Ascending aorta (tissue), 2 donors: ENCODE results near the gene DCANP1. TPM values are rescaled to one million over a fixed set of nuclear protein-coding genes. Genes with fewer than 3 reads are reported as not detected.

ENCODE experiments used
- DNase-seq, 2 donors: peaks; one replicate each; pipeline ENCODE4 v3.0.0-alpha.2; 2019; ENCODE audit warnings: low spot score in 2 of 2
- H3K27ac ChIP-seq, 2 donors: fragments of 200-600 bp; sonication (generic); one replicate each; pipeline ENCODE4 v1.5.1; 2016 to 2017; ENCODE audit warnings: mild to moderate bottlenecking in 1 of 2
- H3K27me3 ChIP-seq: fragments of 200-600 bp; sonication (generic); one replicate; pipeline ENCODE4 v1.5.1; 2017
- H3K36me3 ChIP-seq, 2 donors: fragments of 200-600 bp; sonication (generic); one replicate each; pipeline ENCODE4 v1.5.1; 2016
- H3K4me1 ChIP-seq, 2 donors: fragments of 200-600 bp; sonication (generic); one replicate each; pipeline ENCODE4 v1.5.1; 2016 to 2017; ENCODE audit warnings: mild to moderate bottlenecking in 1 of 2
- H3K4me3 ChIP-seq, 2 donors: fragments of 200-600 bp; sonication (generic); one replicate each; pipeline ENCODE4 v1.5.1; 2016 to 2017; ENCODE audit warnings: mild to moderate bottlenecking in 1 of 2
- H3K9me3 ChIP-seq, 2 donors: fragments of 200-600 bp; sonication (generic); one replicate each; pipeline ENCODE4 v1.5.1; 2016
- CTCF ChIP-seq, 3 experiments: fragments of 200-600 bp in 2 of 3; fragments of 450-650 bp in 1 of 3; sonication (generic) in 2 of 3; IDR thresholded peaks; one replicate each; pipeline ENCODE4 v1.5.1; 2016 to 2019; ENCODE audit warnings: antibody characterized with exemption in 3 of 3, mild to moderate bottlenecking in 1 of 3, moderate library complexity in 1 of 3
- intact Hi-C: fragments of 100-400 bp; cut with DNase I; formaldehyde crosslinking; loops from one replicate; pipeline ENCODE4 v1.15.1; 2023
- total RNA-seq: library from RNA; depleted of rRNA; stranded (reverse); fragments of >200 nt; gene quantifications from one replicate; pipeline ENCODE4 v1.1.0, GENCODE V29; 2016

Gene DCANP1
- total RNA-seq, 1 donor from 2014 or later = not detected

GRCh38 chr5:135449644-135450043 is 2.5 kb upstream of the DCANP1 start:
- H3K4me3 ChIP-seq = no peak overlapping the region
- intact Hi-C loops = no loop called here
- H3K27me3 ChIP-seq = no peaks in the 10 kb centered on the region
- H3K4me1 ChIP-seq = no peaks in the 10 kb centered on the region
- no peaks in the 10 kb centered on the region for H3K9me3 ChIP-seq
- DNase-seq = no peak
- no peaks in the 10 kb centered on the region for H3K36me3 ChIP-seq
- no peak overlapping the region for H3K27ac ChIP-seq
- TF ChIP-seq CTCF (IDR thresholded peaks at IDR 0.05) = no peak

- peak in 1 of 2 donors; percentile 28 for DNase-seq
- no peak for TF ChIP-seq CTCF (IDR thresholded peaks at IDR 0.05)
Observed at GRCh38 chr5:135448791-135449507, 1.8 kb upstream of the DCANP1 start.

GRCh38 chr5:135448071-135448739 is 1.1 kb upstream of the DCANP1 start:
- Histone ChIP-seq H3K9me3 (no peaks in the 10 kb centered on the region), H3K27me3 (no peaks in the 10 kb centered on the region), H3K4me3 (no peak overlapping the region), H3K4me1 (no peaks in the 10 kb centered on the region), H3K27ac (no peak overlapping the region), H3K36me3 (no peaks in the 10 kb centered on the region)
- peak in 1 of 2 donors; percentile 42 for DNase-seq
- intact Hi-C loops = no loop called here
- TF ChIP-seq CTCF (IDR thresholded peaks at IDR 0.05) = no peak

More at GRCh38 chr5:135448791-135449507, 1.8 kb upstream of the DCANP1 start:
- Histone ChIP-seq H3K36me3 (no peaks in the 10 kb centered on the region), H3K4me1 (no peaks in the 10 kb centered on the region), H3K27ac (no peak overlapping the region), H3K27me3 (no peaks in the 10 kb centered on the region), H3K9me3 (no peaks in the 10 kb centered on the region), H3K4me3 (no peak overlapping the region)
- intact Hi-C loops = no loop called here

GRCh38 chr5:135446615-135447014 is 533 bp downstream of the DCANP1 start:
- no peaks in the 10 kb centered on the region for H3K9me3 ChIP-seq
- TF ChIP-seq CTCF (IDR thresholded peaks at IDR 0.05) = no peak
- intact Hi-C loops = no loop called here
- H3K36me3 ChIP-seq = no peaks in the 10 kb centered on the region
- no peak overlapping the region for H3K4me3 ChIP-seq
- no peak overlapping the region for H3K27ac ChIP-seq
- H3K27me3 ChIP-seq = no peaks in the 10 kb centered on the region
- DNase-seq = peak in 1 of 2 donors; percentile 49
- no peaks in the 10 kb centered on the region for H3K4me1 ChIP-seq

- Histone ChIP-seq H3K4me1 (no peaks in the 10 kb centered on the region), H3K36me3 (no peaks in the 10 kb centered on the region), H3K4me3 (no peak overlapping the region), H3K27ac (no peak overlapping the region), H3K27me3 (no peaks in the 10 kb centered on the region), H3K9me3 (no peaks in the 10 kb centered on the region)
- no peak for TF ChIP-seq CTCF (IDR thresholded peaks at IDR 0.05)
- DNase-seq = peak in 1 of 2 donors; percentile 28
- intact Hi-C loops = no loop called here
Observed at GRCh38 chr5:135446206-135446605, 942 bp downstream of the DCANP1 start.
